NCI-H345 treated with DMSO at 0.1 percent for 48 hours (cell line): Measurements from ENCODE around the gene ARMC10.
"Not testable (repeated sequence)": the region's sequence is repeated elsewhere in the genome, so short reads cannot be mapped to it uniquely, and the experiment has no call there.

Source experiments
- DNase-seq: peaks from one replicate; lab custom pipeline; 2025; ENCODE audit not compliant: unreplicated experiment; lab: John Stamatoyannopoulos, UW

The ARMC10 gene

GRCh38 chr7:103077318-103077717, 2.4 kb downstream of the ARMC10 start:
- no peak for DNase-seq

- DNase-seq: not testable (repeated sequence)
Observed at GRCh38 chr7:103078226-103078625, 3.3 kb downstream of the ARMC10 start.

- no peak for DNase-seq
Observed at GRCh38 chr7:103079836-103080235, 4.9 kb downstream of the ARMC10 start.

GRCh38 chr7:103080923-103081322, 6.0 kb downstream of the ARMC10 start:
- DNase-seq: no peak

GRCh38 chr7:103082497-103082896, 7.6 kb downstream of the ARMC10 start:
- DNase-seq: no peak

- no peak for DNase-seq
Observed at GRCh38 chr7:103083210-103083609, 8.3 kb downstream of the ARMC10 start.

GRCh38 chr7:103092321-103092720, 17.4 kb downstream of the ARMC10 start:
- DNase-seq: not testable (repeated sequence)

- DNase-seq: no peak
Observed at GRCh38 chr7:103093429-103093828, 18.5 kb downstream of the ARMC10 start.

- DNase-seq: no peak
Observed at GRCh38 chr7:103094102-103094501, 19.2 kb downstream of the ARMC10 start.

- DNase-seq: not testable (repeated sequence)
Observed at GRCh38 chr7:103095558-103095957, 20.6 kb downstream of the ARMC10 start.

GRCh38 chr7:103097041-103097440, 22.1 kb downstream of the ARMC10 start:
- DNase-seq: no peak

- DNase-seq: no peak
Observed at GRCh38 chr7:103100348-103100747, 25.4 kb downstream of the ARMC10 start.

- DNase-seq: no peak
Observed at GRCh38 chr7:103101543-103101942, 26.6 kb downstream of the ARMC10 start.

GRCh38 chr7:103106005-103106702, 31.2 kb downstream of the ARMC10 start:
- no peak for DNase-seq

- not testable (repeated sequence) for DNase-seq
Observed at GRCh38 chr7:103106703-103107070, 31.7 kb downstream of the ARMC10 start.

GRCh38 chr7:103113164-103113563, 38.2 kb downstream of the ARMC10 start:
- no peak for DNase-seq

GRCh38 chr7:103114576-103115008, 39.7 kb downstream of the ARMC10 start:
- no peak for DNase-seq

GRCh38 chr7:103115771-103116170, 40.8 kb downstream of the ARMC10 start:
- no peak for DNase-seq

- no peak for DNase-seq
Observed at GRCh38 chr7:103116511-103116910, 41.6 kb downstream of the ARMC10 start.

GRCh38 chr7:103116991-103117390, 42.1 kb downstream of the ARMC10 start:
- DNase-seq: no peak

- DNase-seq: no peak
Observed at GRCh38 chr7:103117465-103117864, 42.5 kb downstream of the ARMC10 start.

GRCh38 chr7:103119791-103120291, 44.9 kb downstream of the ARMC10 start:
- DNase-seq: no peak

- DNase-seq: no peak
Observed at GRCh38 chr7:103120362-103120761, 45.4 kb downstream of the ARMC10 start.
